ENCODE results near the gene FBP1.
A peak's percentile ranks its signal among the peaks of the same experiment; 100 is the strongest.
"Not testable (repeated sequence)": the region's sequence is repeated elsewhere in the genome, so short reads cannot be mapped to it uniquely, and the experiment has no call there.

Gene FBP1

DNA sequence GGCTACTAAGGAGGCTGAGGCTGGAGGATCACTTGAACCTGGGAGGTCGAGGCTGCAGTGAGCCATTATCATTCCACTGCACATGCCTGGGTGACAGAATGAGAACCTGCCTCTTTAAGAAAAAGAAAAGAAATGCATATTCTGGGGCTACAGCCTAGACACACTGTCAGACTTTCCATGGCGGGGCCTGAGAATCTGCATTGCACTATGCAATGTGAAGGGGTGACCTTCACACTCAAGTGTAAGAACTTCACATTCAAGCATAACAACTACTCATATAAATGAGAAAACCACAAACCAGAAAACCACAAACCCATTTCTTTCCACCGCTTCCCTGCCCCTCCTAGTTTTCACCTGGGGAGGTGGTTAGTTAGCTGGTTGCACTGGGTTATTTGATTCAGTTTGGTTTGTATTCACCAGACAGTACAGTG is 27.7 kb downstream of the FBP1 start:
- peak; percentile 65 for DNase-seq

DNA sequence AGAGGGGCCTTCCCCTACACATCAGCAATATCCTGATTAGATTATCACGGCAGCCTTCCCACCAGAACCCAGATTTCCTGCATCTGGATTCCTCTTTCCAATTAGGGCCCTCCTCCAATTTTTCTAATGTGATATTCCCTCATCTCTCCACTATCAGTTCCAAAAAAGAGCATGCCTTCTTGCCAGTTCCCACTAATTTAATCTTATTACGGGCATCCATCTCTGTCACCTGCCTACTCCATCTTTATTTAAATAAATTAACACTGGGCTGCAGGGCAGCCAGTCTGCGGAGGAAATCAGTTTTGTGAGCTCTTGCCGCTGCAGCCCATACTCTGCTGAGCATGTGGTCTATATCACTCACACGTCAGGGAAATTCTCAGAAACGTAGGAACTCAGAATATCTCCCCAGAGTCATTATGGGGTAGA is 29.1 kb downstream of the FBP1 start:
- DNase-seq: no peak

DNA sequence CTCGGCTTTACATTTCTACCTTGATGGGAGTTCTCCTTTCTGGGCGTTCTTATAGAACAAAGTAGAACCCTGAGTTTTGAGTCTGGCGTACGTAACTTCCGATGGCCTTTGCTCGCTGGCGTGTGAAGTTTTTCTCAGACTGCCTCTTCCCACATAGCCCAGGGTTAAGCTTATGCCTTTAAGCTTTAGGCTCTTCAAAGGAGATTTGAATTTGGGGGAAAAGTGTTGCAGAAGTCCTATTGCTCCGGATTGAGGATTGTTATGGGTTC is 32.0 kb downstream of the FBP1 start:
- no peak for DNase-seq

DNA sequence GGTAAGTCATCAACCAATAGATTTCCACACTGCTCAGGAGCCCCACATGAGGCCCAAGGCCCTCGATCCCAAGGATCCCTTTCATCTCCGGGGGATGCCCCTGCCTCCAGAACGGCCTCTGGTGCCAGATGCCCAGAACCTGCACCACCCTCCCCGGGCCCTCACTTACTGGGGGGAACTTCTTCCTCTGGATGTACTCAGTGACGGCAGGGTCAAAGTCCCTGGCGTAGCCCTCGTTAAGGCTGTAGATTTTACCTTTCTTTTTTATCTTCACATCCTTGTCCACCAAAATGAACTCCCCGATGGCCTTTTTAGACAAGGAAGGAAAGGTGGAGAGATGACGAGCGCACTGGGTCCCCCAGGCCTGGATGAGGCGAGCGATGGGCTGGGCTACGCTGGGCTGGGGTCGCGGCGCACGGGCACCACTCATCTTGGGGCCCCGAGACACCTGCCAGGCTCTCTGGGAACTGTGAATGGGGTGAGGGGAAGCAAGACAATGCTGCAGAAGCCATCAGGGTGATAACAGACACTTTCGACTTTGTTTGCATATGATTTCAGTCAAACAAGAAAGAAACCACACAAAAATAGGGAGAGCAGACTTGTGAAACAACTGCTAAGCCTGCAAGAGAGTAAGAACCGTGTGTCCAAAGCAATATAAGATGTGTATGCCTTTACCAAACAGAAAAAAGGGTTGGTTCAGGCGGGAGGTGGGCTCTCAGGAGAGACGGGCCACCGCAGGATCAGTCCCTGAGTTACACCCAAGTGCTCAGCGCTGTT is 32.5 kb downstream of the FBP1 start:
- DNase-seq: no peak

DNA sequence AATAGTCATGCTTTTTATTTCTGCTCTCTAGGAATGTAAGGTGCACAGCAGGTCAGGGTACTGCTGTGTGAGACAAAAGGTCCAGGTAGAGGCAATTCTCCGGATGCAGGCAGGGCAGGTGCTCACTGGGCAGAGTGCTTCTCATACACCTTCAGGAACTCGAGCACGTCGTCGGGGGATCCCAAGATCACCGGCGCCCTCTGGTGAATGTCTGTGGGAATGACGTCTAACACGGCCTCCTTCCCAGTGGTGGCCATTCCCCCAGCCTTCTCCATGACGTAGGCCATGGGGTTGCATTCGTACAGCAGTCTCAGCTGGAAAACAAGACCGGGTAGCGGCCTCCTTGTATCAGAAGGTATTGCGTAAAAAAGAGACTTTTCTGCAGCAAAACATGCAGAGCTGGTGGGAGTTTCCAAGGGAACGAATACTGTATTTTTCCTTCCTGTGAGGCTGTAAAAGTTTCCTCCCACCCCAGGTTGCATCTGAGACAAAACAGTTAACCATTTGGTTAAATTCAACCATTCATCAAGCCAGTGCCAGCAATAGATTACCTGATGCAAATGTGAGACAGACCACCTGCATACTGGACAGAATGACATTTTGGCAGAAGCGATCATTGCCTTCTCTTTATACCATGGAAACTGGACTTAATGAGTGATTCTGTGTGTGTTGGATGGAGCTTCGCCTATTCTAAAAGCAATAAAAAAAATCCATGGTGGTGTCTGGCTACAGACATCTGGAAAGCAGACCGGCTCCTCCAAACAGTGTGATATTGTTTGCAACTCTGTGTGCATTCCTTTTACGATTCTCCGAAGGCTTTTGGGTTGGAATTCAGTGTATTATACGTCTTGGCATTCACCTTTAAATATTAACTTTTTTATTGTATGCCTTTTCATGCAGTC is 35.8 kb downstream of the FBP1 start:
- peak; percentile 77 for DNase-seq

DNA sequence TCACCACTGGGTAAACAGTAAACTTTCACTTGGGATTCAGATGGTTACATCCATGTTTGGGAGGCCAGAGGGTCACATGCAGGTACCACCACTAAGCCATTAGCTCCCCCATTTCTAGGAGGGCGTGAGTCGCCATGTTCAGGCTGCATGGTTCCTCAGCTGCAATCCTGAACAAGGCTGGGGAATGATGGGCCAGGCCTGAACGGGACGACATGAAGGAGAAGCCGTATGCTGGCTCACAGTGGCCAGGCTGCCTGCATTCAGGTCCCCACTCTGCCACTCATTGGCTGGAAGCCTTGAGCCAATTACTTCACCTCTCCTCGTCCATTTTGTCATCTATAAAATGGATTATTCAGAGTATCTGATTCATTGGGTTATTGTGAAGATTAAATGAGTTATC is 36.7 kb downstream of the FBP1 start:
- no peak for DNase-seq

DNA sequence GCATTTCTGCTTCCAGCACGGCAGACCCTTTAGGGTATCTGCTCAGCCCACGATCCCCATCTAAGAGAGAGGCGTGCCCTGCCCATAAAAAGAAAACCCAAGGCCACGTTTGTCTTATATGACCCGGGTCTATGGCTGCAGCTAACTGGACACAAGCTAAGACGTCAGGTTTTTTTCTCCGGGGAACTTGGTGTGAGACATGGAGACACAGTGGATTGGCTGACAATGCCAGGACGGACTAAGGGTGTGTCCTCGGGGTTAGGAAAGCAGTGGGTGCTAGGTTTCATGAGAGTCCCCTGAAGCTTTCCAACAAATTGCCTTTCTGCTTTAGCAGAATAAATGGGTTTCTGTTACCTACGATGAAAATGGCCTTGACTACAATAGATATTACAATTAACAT is 38.6 kb downstream of the FBP1 start:
- DNase-seq: no peak

DNA sequence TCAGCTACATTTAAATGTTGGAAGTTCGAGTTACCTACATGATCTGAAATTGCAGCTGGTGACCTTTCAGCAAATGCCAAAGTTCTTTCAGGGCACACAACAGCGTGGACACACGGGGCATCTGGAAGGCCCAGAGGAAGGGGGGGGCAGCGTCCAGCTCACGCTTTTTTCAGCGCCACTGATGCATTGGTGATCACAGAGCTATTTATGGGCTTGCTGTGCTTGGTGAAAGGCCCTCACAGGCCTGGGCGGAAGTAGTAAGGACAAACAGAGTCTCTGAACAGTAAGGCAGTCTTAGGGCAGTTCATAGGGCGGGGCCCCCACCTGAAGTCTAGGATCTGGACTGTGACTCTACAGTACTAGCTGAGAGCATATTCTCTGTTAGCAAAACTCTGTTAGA is 39.1 kb downstream of the FBP1 start:
- DNase-seq: no peak

DNA sequence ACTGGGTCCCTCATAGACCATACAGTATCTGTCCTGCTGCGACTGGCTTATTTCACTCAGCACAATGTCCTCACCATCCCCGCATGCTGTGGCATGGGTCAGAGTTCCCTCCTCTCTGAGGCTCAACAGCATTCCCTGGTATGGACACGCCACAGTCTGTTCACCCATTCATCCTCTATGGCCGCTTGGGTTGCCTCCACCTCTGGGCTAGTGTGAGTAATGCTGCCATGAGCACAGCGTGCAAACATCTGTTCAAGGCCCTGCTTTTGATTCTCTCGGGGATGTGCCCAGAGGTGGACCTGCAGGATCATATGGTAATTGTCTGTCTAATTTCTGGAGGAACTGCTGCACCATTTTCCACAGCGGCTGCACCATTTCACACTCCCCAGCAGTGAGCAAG is 40.2 kb downstream of the FBP1 start:
- no peak for DNase-seq

DNA sequence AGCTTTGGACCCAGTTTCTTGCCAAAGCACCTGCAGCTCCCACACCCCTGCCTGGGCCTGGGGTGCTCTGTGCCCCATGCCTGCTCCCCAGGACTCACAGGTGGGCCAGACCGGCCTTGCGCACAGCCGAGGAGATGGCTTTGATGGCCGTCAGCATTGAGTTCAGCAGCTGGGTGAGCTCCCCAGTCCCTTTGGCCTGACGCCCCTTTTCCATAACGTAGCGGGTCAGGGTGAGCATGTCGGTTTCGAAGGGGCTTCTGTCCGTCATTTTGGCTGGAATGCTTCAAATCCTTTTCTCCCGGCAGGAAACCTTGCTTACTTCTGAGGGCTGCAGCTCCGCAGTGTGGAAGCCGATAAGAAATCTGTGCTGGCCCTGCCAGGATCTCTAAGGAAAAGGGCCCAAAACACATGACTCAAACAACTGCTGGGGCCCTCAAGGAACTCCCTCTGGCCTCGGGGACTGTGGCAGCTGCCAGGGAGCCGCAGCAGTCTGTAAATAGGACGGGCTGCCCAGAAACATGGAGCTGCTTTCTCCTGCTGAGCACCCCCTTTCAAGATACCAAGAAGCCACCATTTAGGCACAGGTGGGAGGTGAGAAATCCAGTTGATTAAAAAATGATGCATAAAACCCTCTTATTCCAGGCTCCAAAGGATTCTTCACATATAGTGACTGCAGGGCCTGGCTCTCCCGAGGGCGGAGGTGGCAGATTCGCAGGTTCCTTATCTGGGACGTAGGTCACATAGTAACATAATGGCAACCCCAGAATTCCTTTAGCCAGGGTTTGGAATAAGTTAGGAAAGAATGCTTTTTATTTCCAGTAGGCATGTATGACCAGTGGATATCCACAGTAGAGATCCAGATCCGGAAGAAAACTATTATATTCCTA is 45.6 kb downstream of the FBP1 start, which contains the start of gene FBP2:
Gene FBP2 (minus strand): TSS at position 366 of the 887 bp plus-strand sequence. CDS start 98 bp downstream, at position 268.
- no peak for DNase-seq

DNA sequence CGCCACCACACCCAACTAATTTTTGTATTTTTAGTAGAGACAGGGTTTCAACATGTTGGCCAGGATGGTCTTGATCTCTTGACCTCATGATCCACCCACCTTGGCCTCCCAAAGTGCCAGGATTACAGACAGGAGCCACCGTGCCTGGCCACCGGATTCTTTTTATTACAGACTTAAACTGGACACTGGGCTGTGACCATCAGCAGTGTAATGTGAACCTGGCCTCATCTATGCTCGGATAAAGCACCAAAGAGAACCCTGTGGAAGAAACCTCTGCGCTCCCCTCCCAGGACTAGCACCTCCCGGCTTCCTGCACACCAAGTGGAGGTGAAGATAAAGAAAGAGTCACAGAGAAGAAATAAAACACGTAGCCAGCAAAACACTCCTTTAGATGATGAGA is 46.6 kb downstream of the FBP1 start:
- not testable (repeated sequence) for DNase-seq

DNA sequence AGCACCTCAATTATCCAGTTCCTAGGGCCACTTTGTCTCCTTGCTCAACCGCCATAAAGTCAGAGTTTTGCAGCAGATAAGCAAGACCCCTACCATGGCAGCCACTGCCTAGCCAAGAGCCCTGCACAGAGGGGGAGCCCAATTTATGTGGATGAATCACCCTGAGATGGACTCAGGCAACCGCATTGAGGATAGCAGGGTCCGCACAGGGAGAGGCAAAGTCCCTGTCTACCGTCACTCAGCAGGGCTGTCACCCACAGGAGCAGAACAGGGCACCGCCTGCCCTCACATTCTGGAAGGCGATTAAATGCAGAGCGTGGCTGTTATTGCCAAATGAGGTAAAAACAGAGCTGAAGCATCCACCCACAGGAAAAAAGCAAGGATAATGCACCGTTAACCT is 47.4 kb downstream of the FBP1 start:
- no peak for DNase-seq

DNA sequence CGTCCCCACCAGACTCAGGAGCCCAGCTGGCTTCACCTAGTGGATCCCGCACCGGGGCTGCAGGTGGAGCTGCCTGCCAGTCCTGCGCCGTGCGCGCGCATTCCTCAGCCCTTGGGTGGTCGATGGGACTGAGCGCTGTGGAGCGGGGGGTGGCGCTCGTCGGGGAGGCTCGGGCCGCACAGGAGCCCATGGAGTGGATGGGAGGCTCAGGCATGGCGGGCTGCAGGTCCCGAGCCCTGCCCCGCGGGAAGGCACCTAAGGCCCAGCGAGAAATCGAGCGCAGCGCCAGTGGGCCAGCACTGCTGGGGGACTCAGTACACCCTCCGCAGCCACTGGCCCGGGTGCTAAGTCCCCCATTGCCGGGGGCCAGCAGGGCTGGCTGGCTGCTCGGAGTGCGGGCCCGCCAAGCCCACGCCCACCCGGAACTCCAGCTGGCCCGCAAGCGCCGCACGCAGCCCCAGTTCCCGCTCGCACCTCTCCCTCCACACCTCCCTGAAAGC is 48.2 kb downstream of the FBP1 start:
- not testable (repeated sequence) for DNase-seq

DNA sequence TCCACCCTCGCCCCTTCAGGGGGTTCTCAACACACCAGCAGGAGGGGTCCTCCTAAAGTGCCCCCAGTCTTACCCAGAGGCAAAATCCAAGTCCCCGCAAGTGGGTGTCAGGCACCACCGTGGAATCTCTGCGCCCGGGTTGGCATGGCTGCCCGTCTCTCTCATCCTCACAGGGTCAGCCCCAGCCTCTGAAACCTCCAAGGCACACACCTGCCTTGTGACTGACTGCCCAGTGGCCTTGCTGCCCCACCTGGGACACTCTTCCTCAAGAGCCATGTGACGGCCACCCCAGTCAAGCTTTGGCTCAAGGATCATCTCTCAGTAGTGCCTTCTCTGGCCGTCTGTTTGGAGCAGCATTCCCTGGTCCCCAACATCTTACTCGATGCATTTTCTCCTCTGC is 50.6 kb downstream of the FBP1 start:
- DNase-seq: no peak

DNA sequence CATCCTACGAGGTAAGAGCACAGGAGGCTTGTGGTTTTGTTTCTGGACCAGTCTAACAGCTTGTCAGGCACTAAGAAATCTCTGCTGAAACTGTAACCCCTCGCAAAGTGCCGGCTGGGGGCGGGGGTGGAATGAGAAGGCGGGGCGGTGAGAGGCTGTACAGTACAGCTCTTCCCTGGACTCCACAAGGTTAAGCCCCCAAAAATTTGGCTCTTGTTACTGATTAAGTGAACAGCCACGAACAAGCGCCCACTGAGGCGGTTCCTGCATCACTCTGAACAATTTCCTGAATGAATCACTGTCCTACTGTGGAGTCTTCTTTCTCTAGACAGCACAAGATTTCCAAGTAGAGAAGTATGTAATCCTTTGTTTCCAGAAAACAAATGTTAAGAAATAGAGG is 52.5 kb downstream of the FBP1 start:
- no peak for DNase-seq

DNA sequence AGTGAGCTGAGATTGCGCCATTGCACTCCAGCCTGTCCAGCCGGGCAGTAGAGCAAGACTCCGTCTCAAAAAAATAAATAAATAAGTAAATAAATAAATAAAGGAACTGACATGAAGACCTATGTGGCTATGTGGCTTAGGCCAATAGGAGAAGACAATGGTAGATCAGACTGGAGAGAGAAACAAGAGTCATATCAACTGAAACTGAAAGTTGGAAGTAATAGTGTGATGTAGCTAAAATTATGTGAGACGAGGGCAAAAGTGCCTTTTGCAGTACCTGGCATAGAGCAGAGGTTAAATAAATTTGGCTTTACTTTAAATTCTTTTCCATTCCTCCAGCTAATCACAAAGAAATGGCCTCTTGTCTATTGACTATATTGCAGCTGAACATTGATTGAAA is 53.0 kb downstream of the FBP1 start:
- DNase-seq: no peak

DNA sequence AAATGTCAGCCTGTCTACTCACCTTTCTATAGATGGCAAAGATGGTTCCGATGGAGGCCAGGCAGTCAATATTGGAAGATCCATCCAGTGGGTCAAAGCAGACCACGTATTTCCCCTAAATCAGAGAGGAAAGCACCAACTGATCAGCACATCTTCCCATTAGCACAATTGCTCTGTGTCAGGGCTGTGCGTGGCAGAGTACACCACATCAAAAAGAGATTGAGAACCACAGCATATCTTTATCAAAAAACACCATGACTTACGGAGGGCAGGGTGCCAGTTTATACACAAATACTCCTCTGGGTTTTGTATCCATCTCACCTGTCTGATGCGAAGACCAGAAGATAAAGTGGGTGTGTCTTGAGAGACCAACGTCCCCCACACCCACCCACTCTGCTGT is 54.8 kb downstream of the FBP1 start:
- DNase-seq: no peak

DNA sequence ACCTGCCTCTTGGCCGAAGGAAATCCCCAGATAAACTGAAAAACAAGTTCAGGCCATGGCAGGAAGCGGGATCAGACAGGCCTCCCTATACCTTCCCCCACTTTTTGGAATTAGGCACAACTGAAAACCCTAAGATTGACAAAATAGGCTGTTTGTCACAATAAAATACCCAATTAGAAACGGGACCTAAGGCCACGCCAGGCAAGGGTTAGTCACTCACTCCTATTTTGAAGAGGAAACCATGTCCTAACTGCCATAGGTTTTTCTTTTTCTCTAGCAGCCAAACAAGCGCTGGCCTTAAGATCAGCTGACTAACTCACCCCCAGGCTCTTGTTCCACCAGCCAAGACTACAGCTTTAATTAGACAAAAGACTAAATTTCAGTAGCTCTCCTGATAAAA is 57.6 kb downstream of the FBP1 start:
- no peak for DNase-seq

DNA sequence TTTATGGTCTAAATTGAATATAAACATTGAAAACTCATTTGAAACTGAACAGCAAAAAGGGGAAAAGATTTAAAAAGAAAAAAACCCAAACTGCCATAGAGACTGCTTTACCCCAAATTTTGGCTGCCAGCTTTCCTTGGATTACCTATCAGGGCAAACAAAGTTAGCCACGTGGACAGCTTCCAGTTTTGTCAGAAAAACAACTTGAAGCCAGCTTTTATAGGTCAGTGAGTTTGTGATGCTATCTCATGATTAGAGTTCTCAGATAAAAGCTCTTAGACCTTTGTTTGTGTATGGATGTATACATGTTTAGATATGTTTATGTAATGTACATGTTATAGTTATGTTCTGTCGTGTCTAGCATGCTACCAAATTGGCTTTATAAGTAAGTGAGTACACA is 61.7 kb downstream of the FBP1 start:
- no peak for DNase-seq

DNA sequence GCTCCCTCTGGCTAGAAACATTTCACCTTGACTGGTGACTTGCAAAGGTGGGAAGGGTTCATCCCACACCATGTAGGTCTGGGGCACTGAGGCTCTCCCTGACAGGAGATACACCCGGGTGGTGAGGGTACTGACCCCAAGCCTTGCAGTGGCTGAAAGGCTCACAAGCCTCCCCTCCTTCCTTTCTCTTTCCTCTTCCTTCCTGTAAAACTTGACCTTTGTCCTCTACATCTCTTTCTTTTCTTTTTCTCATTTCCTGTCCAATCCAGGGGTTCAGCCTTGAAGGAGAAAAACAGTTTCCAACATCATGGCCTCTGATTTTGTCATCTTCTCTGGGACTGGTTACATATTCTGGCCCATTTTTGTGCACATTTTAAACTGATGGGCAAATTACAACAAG is 62.3 kb downstream of the FBP1 start:
- no peak for DNase-seq

DNA sequence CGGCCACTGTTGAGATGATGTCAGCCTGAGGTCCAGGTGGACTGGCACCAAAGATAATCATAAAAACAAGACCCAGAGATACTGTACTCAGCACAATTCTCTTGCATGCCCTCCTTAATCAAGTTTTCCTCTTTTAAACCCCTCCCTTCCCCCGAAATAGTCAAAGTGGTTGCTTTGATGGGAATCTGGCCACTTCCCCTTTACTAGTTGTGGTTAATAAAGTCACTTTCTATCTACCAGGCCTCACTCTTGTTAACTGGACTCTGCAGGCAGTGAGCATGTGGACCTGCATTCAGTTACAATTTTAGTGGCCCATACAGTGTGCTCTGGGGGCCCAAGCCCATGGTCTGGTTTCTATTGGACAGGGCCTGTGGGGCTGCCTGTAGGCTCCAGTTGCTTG is 63.2 kb downstream of the FBP1 start:
- no peak for DNase-seq

DNA sequence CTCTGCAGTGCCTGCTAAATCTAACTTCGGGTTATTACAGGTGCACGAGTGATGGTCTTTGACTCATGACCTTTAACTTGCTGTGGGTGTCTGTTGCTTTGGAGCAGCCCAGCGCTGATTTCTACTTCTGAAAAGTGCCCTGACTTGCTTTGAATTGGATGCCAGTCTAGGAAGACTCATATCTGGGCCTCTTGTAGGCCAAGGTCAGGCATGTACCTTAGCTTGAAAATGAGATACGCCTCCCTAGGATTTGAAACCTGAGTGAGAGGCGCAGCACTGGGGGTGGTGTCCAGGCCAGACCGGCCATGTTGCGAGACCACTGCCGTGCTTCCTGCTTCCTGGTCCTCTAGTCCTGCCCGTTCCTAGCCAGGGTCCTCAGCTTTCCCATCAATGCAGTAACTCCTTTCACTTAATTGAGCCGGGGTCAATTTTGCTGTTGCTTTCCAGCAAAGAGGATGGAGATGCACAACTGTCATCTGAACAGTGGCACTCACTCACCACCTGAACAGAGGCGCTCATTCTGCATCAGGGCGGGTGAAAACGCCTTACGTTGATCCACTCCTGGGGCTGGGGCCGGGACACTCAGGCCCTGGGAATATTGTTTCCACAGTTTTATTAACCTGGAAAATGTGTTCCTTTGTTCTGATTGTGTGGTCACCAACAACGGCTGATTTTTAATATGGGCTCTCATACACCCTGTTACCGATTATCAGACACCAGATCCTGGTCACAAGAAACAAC is 70.2 kb downstream of the FBP1 start:
- no peak for DNase-seq

All from stimulated activated CD4-positive, alpha-beta T cell treated with anti-CD3 and anti-CD28 coated beads, Interleukin-4, amount 100 ng/mL, for 24 hours (primary cell).